NCI-H1105 (cell line): ENCODE results near the gene CTSA.

ENCODE experiments used
- DNase-seq: peaks from one replicate; lab custom pipeline; 2025; lab: John Stamatoyannopoulos, UW

Gene CTSA

DNA sequence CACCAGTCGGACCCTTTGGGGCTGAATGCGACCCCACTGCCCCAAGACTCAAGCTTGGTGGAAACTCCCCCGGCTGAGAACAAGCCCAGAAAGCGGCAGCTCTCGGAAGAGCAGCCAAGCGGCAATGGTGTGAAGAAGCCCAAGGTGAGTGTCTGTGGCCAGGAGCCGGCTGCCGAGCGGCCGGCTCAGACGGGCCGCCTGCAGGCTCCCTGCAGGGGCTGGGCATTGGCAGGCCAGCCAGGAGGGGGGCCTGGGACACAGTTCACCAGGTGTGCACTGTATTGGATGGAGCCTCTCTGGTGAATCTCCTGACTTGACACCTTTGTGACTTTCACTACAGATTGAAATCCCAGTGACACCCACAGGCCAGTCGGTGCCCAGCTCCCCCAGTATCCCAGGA is 49.3 kb downstream of the CTSA start:
- no peak for DNase-seq

DNA sequence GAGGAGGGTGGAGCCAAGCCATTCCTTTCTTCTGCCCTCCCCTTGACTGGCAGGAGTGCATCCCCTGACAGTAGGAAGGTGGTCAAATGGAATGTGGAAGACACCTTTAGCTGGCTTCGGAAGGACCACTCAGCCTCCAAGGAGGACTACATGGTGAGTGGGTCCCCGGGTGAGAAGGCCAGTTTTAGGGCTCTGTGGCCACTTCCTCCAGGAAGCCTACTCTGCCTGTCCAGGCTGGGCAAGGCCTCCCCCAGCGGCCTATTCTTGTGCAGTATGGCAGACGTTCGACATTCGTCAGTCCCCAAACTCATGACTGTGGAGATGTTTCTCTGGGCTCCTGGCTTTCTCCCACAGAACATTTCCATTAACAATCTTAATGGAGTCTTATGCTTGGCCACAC is 52.5 kb downstream of the CTSA start:
- DNase-seq = no peak

DNA sequence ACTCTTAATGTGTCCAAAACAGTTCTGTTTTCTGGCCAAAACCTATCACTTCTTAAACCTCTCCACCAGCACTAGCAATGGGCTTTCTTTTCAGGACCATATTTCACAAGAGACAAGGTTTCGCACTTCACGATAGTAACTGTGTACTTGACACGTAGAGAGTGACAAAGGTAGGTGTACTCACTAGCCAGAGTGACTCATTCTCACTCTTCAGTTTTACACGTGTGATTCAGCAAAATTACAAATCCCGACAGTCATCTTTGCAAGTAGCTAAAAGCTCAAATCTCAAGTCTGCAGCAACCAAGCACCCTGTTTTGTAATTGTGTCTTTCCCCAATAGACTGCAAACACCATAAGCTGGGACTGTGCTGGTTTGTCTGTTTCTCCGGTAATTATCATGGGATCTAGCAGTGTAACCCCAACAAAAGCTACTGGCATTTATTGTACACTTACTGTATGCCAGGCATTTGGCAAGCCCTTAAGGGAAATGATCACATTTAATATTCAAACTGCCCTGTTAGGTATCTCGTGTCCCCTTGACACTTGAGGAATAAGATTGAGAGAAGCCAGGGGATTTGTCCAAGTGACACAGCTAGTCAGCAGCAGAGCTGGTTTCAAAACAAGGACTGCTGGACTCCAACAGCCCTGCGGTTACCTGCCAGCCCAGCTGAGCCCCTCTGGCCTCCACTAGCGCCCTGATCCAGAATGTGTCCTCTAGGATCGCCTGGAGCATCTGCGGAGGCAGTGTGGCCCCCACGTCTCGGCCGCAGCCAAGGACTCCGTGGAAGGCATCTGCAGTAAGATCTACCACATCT is 53.2 kb downstream of the CTSA start:
- DNase-seq = no peak

DNA sequence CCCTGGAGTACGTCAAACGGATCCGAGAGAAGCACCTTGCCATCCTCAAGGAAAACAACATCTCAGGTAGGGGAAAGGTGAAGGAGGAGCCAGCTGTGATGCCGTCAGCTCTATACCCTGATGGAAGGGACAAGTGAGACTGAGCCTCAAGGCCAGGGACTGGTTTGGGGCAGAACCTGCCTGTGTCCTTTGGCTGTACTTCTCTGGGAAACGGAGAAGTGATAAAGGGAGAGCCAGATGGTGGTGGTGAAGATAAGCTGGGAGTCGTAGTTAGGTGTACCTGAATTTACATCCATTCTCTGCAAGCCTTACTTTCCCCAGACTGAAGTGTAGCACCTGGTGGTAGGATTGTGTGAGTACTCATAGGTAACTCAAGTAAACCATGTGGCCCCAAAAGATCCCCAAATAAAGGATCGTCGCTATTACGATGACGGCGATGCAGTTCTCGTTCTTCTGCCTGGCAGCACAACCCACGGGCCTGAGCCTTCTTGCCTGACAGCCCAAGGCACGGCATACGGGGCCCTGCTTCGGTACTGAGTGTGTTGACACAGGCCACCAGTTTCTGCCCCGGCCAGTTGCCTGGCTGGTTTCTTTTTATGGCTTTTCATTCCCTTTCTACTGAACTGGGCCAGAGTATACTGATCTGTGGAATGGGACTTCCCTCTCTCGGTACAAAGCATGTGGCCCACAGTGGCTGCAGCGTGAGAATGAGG is 54.0 kb downstream of the CTSA start:
- DNase-seq = no peak

DNA sequence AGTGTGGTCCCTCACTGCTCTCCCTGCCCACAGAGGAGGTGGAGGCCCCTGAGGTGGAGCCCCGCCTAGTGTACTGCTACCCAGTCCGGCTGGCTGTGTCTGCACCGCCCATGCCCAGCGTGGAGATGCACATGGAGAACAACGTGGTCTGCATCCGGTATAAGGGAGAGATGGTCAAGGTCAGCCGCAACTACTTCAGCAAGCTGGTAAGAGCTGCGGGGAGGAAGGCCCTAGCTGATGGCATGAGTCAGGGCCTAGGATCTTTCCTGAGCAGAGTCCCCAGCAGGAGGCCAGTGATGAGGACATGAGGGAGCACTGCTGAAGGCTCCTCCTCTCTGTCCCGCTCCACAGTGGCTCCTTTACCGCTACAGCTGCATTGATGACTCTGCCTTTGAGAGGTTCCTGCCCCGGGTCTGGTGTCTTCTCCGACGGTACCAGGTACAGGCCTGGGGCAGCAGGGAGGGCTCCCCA is 54.6 kb downstream of the CTSA start:
- DNase-seq = no peak

DNA sequence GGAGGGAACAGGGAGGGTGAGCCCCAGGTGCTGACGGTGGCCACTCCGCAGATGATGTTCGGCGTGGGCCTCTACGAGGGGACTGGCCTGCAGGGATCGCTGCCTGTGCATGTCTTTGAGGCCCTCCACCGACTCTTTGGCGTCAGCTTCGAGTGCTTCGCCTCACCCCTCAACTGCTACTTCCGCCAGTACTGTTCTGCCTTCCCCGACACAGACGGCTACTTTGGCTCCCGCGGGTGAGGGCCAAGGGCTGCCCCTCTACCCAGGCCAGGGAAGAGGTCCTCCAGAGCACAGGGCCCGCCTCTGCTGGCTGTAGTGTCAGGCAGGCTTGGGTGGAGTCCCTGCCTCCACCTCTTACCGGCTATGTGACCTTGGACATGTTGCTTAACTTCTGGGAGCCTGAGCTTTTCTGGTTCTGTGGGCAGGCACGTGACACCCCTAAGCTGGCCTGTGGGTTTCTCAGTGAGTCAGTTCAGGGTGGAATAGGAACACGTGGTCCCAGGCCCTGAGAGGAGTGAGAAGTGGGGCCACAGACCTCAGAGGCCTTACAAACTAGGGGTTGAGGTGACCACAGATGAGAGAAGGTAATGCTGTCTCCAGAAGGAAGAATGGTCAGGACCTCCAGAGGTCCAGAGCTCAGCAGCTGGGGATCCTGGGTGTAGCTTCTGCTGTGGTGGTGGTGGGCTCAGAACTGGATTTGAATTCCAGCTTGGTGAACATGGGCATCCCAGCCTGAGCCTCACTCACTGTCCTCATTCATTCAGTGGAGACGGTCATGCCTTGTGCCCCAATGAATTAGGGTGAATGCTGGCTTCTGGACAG is 55.2 kb downstream of the CTSA start:
- no peak for DNase-seq

DNA sequence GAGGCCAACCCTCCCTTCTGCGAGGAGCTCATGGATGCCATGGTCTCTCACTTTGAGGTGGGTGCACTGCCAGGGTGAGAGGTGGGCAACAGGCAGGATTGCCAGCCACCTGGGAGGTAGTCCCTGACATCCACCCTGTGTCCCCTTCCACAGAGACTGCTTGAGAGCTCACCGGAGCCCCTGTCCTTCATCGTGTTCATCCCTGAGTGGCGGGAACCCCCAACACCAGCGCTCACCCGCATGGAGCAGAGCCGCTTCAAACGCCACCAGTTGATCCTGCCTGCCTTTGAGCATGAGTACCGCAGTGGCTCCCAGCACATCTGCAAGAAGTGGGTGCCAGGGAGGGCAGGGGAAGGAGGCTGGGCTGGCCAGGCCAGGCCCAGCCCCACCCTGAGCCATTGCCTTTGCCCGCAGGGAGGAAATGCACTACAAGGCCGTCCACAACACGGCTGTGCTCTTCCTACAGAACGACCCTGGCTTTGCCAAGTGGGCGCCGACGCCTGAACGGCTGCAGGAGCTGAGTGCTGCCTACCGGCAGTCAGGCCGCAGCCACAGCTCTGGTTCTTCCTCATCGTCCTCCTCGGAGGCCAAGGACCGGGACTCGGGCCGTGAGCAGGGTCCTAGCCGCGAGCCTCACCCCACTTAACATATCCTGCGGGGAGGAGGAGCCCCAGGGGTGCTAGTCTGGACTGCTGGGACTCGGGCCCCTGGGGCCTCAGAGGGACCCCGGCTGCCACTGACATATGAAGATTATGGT is 56.2 kb downstream of the CTSA start:
- DNase-seq = no peak

DNA sequence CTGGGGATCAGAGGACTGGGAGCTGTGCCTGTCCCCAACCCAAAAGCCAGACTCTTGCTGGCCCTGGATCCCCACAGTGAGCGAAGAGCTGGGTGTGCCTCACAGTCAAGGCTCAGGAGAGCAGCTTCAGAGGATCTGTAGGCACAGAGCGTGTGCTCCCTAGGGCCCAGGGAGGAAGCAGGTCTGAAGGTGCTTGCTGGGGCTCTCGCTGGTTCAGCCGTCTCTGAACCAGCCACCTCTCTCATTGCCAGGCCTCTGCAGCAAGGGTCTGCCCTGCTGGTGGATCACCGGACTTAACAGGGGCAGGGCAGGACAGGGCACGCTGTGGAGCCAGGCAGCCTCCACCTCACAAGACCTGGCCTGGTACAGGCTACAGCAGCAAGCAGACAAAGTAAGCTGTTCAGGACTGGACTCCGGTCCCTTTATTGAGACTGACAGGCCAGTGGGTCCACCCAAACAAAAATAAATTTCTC is 57.2 kb downstream of the CTSA start:
- DNase-seq = no peak
